Keratinocyte (primary cell): Measurements from ENCODE around the gene LHX6.

Experiments
- CTCF ChIP-seq, 3 experiments: IDR thresholded peaks in 1 of 3; conservative IDR thresholded peaks in 1 of 3; optimal IDR thresholded peaks in 1 of 3; 2 replicates in 2 of 3; 3 replicates in 1 of 3; pipeline versions ENCODE3 to v1.5.1; 2011; ENCODE audit warnings: low read length in 3 of 3, mild to moderate bottlenecking in 3 of 3, moderate library complexity in 2 of 3, control low read depth in 1 of 3, inconsistent platforms in 1 of 3; ENCODE audit not compliant: insufficient read depth in 2 of 3; ENCODE audit errors: extremely low read depth in 1 of 3
- EZH2 ChIP-seq: IDR thresholded peaks from one replicate; pipeline ENCODE4 v1.6.1; 2012; ENCODE audit warnings: inconsistent platforms, mild to moderate bottlenecking, low read length, moderate library complexity

- TF ChIP-seq CTCF (optimal IDR thresholded peaks at IDR 0.05 in 1 of 3, IDR thresholded peaks at IDR 0.05 in 1 of 3, conservative IDR thresholded peaks at IDR 0.05 in 1 of 3; ENCODE audit: extremely low read depth in 1 of 3, insufficient read depth in 2 of 3, low read length in 3 of 3): no peak
- TF ChIP-seq EZH2: peak; percentile 13
Observed at GRCh38 chr9:122220673-122221182, 8.0 kb downstream of the LHX6 start.
